ENCODE measurements around the gene SQOR.

DNA sequence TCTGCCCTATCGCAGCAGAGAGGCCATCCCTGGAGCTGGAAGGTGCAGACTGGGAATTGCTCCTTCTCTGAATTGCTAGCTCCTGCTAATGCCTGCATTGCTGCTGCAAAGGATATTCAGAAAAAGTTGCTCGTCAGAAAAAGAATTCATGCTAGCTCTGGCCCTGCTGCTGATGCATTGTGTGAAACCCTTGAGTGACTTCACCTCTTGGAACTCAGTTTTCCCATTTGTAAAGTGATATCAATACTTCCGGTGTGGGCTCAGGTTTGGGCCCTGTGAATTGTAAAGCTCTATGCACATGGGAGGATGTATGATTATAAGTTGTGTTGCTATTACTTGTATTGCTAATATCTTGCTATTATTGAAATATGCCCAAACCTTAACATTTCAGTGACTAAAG, 11.4 kb downstream of the SQOR start:
- TF ChIP-seq EZH2 (IDR thresholded peaks at IDR 0.05; ENCODE audit: low read depth) = no peak
- TF ChIP-seq, protein P1, sequence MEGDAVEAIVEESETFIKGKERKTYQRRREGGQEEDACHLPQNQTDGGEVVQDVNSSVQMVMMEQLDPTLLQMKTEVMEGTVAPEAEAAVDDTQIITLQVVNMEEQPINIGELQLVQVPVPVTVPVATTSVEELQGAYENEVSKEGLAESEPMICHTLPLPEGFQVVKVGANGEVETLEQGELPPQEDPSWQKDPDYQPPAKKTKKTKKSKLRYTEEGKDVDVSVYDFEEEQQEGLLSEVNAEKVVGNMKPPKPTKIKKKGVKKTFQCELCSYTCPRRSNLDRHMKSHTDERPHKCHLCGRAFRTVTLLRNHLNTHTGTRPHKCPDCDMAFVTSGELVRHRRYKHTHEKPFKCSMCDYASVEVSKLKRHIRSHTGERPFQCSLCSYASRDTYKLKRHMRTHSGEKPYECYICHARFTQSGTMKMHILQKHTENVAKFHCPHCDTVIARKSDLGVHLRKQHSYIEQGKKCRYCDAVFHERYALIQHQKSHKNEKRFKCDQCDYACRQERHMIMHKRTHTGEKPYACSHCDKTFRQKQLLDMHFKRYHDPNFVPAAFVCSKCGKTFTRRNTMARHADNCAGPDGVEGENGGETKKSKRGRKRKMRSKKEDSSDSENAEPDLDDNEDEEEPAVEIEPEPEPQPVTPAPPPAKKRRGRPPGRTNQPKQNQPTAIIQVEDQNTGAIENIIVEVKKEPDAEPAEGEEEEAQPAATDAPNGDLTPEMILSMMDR (conservative IDR thresholded peaks at IDR 0.05) = no peak

Measured in PC-9 (cell line).